OCI-LY1 (cell line): Measurements from ENCODE around the gene CYFIP1.

Experiments
- H2AFZ ChIP-seq: fragments of 200-600 bp; sonication (generic), shearing (Covaris generic); 2 replicates; pipeline ENCODE4 v1.6.0; 2014; ENCODE audit warnings: antibody characterized with exemption, mild to moderate bottlenecking, low read length
- H3F3A ChIP-seq: fragments of 200-600 bp; sonication (generic), shearing (Covaris generic); 2 replicates; pipeline ENCODE4 v1.6.0; 2014; ENCODE audit warnings: mild to moderate bottlenecking, antibody characterized with exemption, low read length, moderate library complexity; ENCODE audit not compliant: insufficient read depth
- H3K27ac ChIP-seq: fragments of 200-600 bp; sonication (generic); 2 replicates; pipeline ENCODE4 v1.5.1; 2014; ENCODE audit warnings: low read length, mixed run types, mild to moderate bottlenecking, low read depth; ENCODE audit not compliant: poor library complexity, severe bottlenecking
- H3K27me3 ChIP-seq: fragments of 200-600 bp; sonication (generic); 2 replicates; pipeline ENCODE4 v1.6.0; 2014; ENCODE audit warnings: antibody characterized with exemption, mild to moderate bottlenecking, low read length, moderate library complexity; ENCODE audit not compliant: insufficient read depth
- H3K36me3 ChIP-seq: fragments of 200-600 bp; sonication (generic); 2 replicates; pipeline ENCODE4 v1.6.1; 2014; ENCODE audit warnings: mild to moderate bottlenecking, antibody characterized with exemption, low read length, moderate library complexity, mixed read lengths; ENCODE audit not compliant: insufficient read depth
- H3K4me1 ChIP-seq: fragments of 200-600 bp; sonication (generic); 2 replicates; pipeline ENCODE4 v1.5.1; 2014; ENCODE audit warnings: mild to moderate bottlenecking, low read length, moderate library complexity; ENCODE audit not compliant: insufficient read depth, severe bottlenecking
- H3K4me2 ChIP-seq: fragments of 200-600 bp; sonication (generic), shearing (Covaris generic); 2 replicates; pipeline ENCODE4 v1.6.1; 2014; ENCODE audit warnings: low read length
- H3K4me3 ChIP-seq: fragments of 200-600 bp; sonication (generic); 2 replicates; pipeline ENCODE4 v1.5.1; 2014; ENCODE audit warnings: low read length, low read depth, mild to moderate bottlenecking, mixed read lengths; ENCODE audit not compliant: poor library complexity, severe bottlenecking
- H3K79me2 ChIP-seq: fragments of 200-600 bp; shearing (Covaris generic); 2 replicates; pipeline ENCODE4 v1.6.1; 2016; ENCODE audit warnings: mixed run types, low read length, mixed read lengths; ENCODE audit not compliant: insufficient read depth
- H3K9ac ChIP-seq: fragments of 200-600 bp; sonication (generic), shearing (Covaris generic); 2 replicates; pipeline ENCODE4 v1.6.1; 2014; ENCODE audit warnings: mild to moderate bottlenecking, low read length, mixed read lengths
- H3K9me2 ChIP-seq: fragments of 200-600 bp; sonication (generic), shearing (Covaris generic); 2 replicates; pipeline ENCODE4 v1.6.1; 2014; ENCODE audit warnings: low read depth, mild to moderate bottlenecking, low read length, mixed read lengths
- H3K9me3 ChIP-seq: fragments of 200-600 bp; shearing (Covaris generic); 2 replicates; pipeline ENCODE4 v1.6.1; 2014; ENCODE audit warnings: low read length, mixed read lengths
- H4K20me1 ChIP-seq: fragments of 200-600 bp; sonication (generic), shearing (Covaris generic); 2 replicates; pipeline ENCODE4 v1.6.0; 2016; ENCODE audit warnings: mild to moderate bottlenecking, low read length; ENCODE audit not compliant: insufficient read depth
- CTCF ChIP-seq: fragments of 200-600 bp; sonication (generic), shearing (Covaris generic); IDR thresholded peaks from 2 replicates; pipeline ENCODE4 v1.5.1; 2017; ENCODE audit warnings: mild to moderate bottlenecking, antibody characterized with exemption, low read length, moderate library complexity, mixed read lengths
- EZH2 ChIP-seq: fragments of 200-600 bp; sonication (generic), shearing (Covaris generic); IDR thresholded peaks from 2 replicates; pipeline ENCODE4 v1.8.0; 2017; ENCODE audit warnings: borderline replicate concordance, mixed run types, mild to moderate bottlenecking, antibody characterized with exemption, low read length, moderate library complexity, mixed read lengths

Gene CYFIP1

GRCh38 chr15:22911306-22911705 lies 68.9 kb downstream of the CYFIP1 start:
- H3K4me2 ChIP-seq: no peak overlapping the region
- TF ChIP-seq EZH2 (no peak), CTCF (no peak)
- no peak overlapping the region for H3K27ac ChIP-seq
- H3K36me3 ChIP-seq: no peaks in the 10 kb centered on the region
- H3K4me1 ChIP-seq: no peaks in the 10 kb centered on the region
- H2AFZ ChIP-seq: no peak overlapping the region
- H3F3A ChIP-seq: no peaks in the 10 kb centered on the region
- H3K9me3 ChIP-seq: no peaks in the 10 kb centered on the region
- no peak overlapping the region for H3K9ac ChIP-seq
- H3K9me2 ChIP-seq: no peaks in the 10 kb centered on the region
- no peaks in the 10 kb centered on the region for H4K20me1 ChIP-seq
- no peaks in the 10 kb centered on the region for H3K79me2 ChIP-seq
- H3K4me3 ChIP-seq: no peak overlapping the region
- no peaks in the 10 kb centered on the region for H3K27me3 ChIP-seq

GRCh38 chr15:22908830-22909229 lies 71.3 kb downstream of the CYFIP1 start:
- no peaks in the 10 kb centered on the region for H3F3A ChIP-seq
- H3K9ac ChIP-seq: no peak overlapping the region
- H3K27me3 ChIP-seq: no peaks in the 10 kb centered on the region
- peaks cover 8% of the 10 kb centered on the region for H3K4me1 ChIP-seq
- H3K4me3 ChIP-seq: no peak overlapping the region
- no peak overlapping the region for H3K4me2 ChIP-seq
- H3K27ac ChIP-seq: no peak overlapping the region
- no peaks in the 10 kb centered on the region for H3K9me3 ChIP-seq
- TF ChIP-seq CTCF: no peak
- no peak for TF ChIP-seq EZH2
- no peak overlapping the region for H2AFZ ChIP-seq
- no peaks in the 10 kb centered on the region for H3K9me2 ChIP-seq
- no peaks in the 10 kb centered on the region for H3K36me3 ChIP-seq
- no peaks in the 10 kb centered on the region for H4K20me1 ChIP-seq
- no peaks in the 10 kb centered on the region for H3K79me2 ChIP-seq

GRCh38 chr15:22907161-22907950 lies 72.8 kb downstream of the CYFIP1 start:
- no peaks in the 10 kb centered on the region for H4K20me1 ChIP-seq
- no peaks in the 10 kb centered on the region for H3K9me3 ChIP-seq
- no peak overlapping the region for H3K9ac ChIP-seq
- H3K79me2 ChIP-seq: no peaks in the 10 kb centered on the region
- H3F3A ChIP-seq: no peaks in the 10 kb centered on the region
- no peaks in the 10 kb centered on the region for H3K36me3 ChIP-seq
- H2AFZ ChIP-seq: no peak overlapping the region
- H3K4me1 ChIP-seq: peaks cover 17% of the 10 kb centered on the region
- no peaks in the 10 kb centered on the region for H3K27me3 ChIP-seq
- H3K9me2 ChIP-seq: no peaks in the 10 kb centered on the region
- H3K4me2 ChIP-seq: no peak overlapping the region
- H3K27ac ChIP-seq: no peak overlapping the region
- TF ChIP-seq CTCF: no peak
- no peak for TF ChIP-seq EZH2
- no peak overlapping the region for H3K4me3 ChIP-seq
